Nephron (organoid): Measurements from ENCODE around the gene SYT1.

Source experiments
- H3K27ac Mint-ChIP-seq, 3 experiments: 2 replicates each; pipeline ENCODE4 v1.8.0; 2020; ENCODE audit warnings: mixed read lengths in 3 of 3, mild to moderate bottlenecking in 2 of 3, moderate library complexity in 1 of 3
- H3K27me3 Mint-ChIP-seq: 2 replicates; pipeline ENCODE4 v1.8.0; 2021; ENCODE audit warnings: low read depth, mild to moderate bottlenecking, moderate library complexity, mixed read lengths
- H3K36me3 Mint-ChIP-seq: 2 replicates; pipeline ENCODE4 v1.8.0; 2020; ENCODE audit warnings: low read depth, mixed read lengths
- H3K4me1 Mint-ChIP-seq: 2 replicates; pipeline ENCODE4 v1.8.0; 2020; ENCODE audit warnings: mixed read lengths
- H3K4me3 Mint-ChIP-seq, 3 experiments: 2 replicates each; pipeline ENCODE4 v1.8.0; 2020; ENCODE audit warnings: mild to moderate bottlenecking in 3 of 3, mixed read lengths in 3 of 3, moderate library complexity in 2 of 3
- H3K9me3 Mint-ChIP-seq: 2 replicates; pipeline ENCODE4 v1.8.0; 2020; ENCODE audit warnings: mixed read lengths
- CTCF ChIP-seq, 3 experiments: fragments of 200-600 bp; sonication (generic); IDR thresholded peaks; one replicate each; pipeline ENCODE4 v1.5.0; 2021; ENCODE audit warnings: antibody characterized with exemption in 3 of 3; ENCODE audit not compliant: unreplicated experiment in 3 of 3

SYT1 gene

GRCh38 chr12:78914859-78915331 is 50.3 kb downstream of the SYT1 start:
- H3K27ac Mint-ChIP-seq: no peak overlapping the region
- TF ChIP-seq CTCF (IDR thresholded peaks at IDR 0.05; ENCODE audit: unreplicated experiment in 3 of 3): no peak
- no peaks in the 10 kb centered on the region for H3K27me3 Mint-ChIP-seq
- H3K4me1 Mint-ChIP-seq: peaks cover 12% of the 10 kb centered on the region
- H3K9me3 Mint-ChIP-seq: no peaks in the 10 kb centered on the region
- H3K36me3 Mint-ChIP-seq: no peaks in the 10 kb centered on the region
- H3K4me3 Mint-ChIP-seq: no peak overlapping the region

GRCh38 chr12:78916845-78917480 is 52.4 kb downstream of the SYT1 start:
- peak overlapping the region in 2 of 3 experiments; percentile 78 to 96 for H3K27ac Mint-ChIP-seq
- no peaks in the 10 kb centered on the region for H3K27me3 Mint-ChIP-seq
- H3K36me3 Mint-ChIP-seq: no peaks in the 10 kb centered on the region
- H3K4me1 Mint-ChIP-seq: peaks cover 12% of the 10 kb centered on the region
- H3K9me3 Mint-ChIP-seq: no peaks in the 10 kb centered on the region
- TF ChIP-seq CTCF (IDR thresholded peaks at IDR 0.05; ENCODE audit: unreplicated experiment in 3 of 3): no peak
- H3K4me3 Mint-ChIP-seq: no peak overlapping the region

GRCh38 chr12:78917513-78917912 is 52.9 kb downstream of the SYT1 start:
- no peaks in the 10 kb centered on the region for H3K27me3 Mint-ChIP-seq
- H3K9me3 Mint-ChIP-seq: no peaks in the 10 kb centered on the region
- no peaks in the 10 kb centered on the region for H3K36me3 Mint-ChIP-seq
- no peak overlapping the region for H3K4me3 Mint-ChIP-seq
- H3K27ac Mint-ChIP-seq: peak overlapping the region in 2 of 3 experiments; percentile 78 to 96
- H3K4me1 Mint-ChIP-seq: peaks cover 12% of the 10 kb centered on the region
- no peak for TF ChIP-seq CTCF (IDR thresholded peaks at IDR 0.05; ENCODE audit: unreplicated experiment in 3 of 3)

GRCh38 chr12:78918268-78918667 is 53.7 kb downstream of the SYT1 start:
- Mint-ChIP-seq H3K27me3 (no peaks in the 10 kb centered on the region), H3K36me3 (no peaks in the 10 kb centered on the region), H3K4me1 (peaks cover 12% of the 10 kb centered on the region), H3K9me3 (no peaks in the 10 kb centered on the region), H3K4me3 (no peak overlapping the region), H3K27ac (peak overlapping the region in 1 of 3 experiments; percentile 96)
- no peak for TF ChIP-seq CTCF (IDR thresholded peaks at IDR 0.05; ENCODE audit: unreplicated experiment in 3 of 3)

GRCh38 chr12:78928200-78929074 is 63.9 kb downstream of the SYT1 start:
- no peaks in the 10 kb centered on the region for H3K9me3 Mint-ChIP-seq
- H3K4me3 Mint-ChIP-seq: no peak overlapping the region
- no peak for TF ChIP-seq CTCF (IDR thresholded peaks at IDR 0.05; ENCODE audit: unreplicated experiment in 3 of 3)
- H3K36me3 Mint-ChIP-seq: no peaks in the 10 kb centered on the region
- H3K27ac Mint-ChIP-seq: no peak overlapping the region
- H3K4me1 Mint-ChIP-seq: peaks cover 3% of the 10 kb centered on the region
- no peaks in the 10 kb centered on the region for H3K27me3 Mint-ChIP-seq
